Kidney tubule cell (primary cell): ENCODE measurements around the gene EFCAB8.
"Not testable (repeated sequence)": the region's sequence is repeated elsewhere in the genome, so short reads cannot be mapped to it uniquely, and the experiment has no call there.

Experiments used
- DNase-seq: peaks from one replicate; pipeline ENCODE4 v3.0.0-alpha.2; 2018; ENCODE audit warnings: low spot score

Gene EFCAB8

GRCh38 chr20:32886652-32887051 lies 27.9 kb downstream of the EFCAB8 start:
- DNase-seq, result no peak

- DNase-seq, result no peak
These were observed 28.8 kb downstream of the EFCAB8 start for GRCh38 chr20:32887492-32887891.

- no peak for DNase-seq
These were observed 29.9 kb downstream of the EFCAB8 start for GRCh38 chr20:32888636-32889035.

- no peak for DNase-seq
These were observed 30.6 kb downstream of the EFCAB8 start for GRCh38 chr20:32889281-32889680.

GRCh38 chr20:32891491-32891890 lies 32.8 kb downstream of the EFCAB8 start:
- DNase-seq, result no peak

- no peak for DNase-seq
These were observed 33.4 kb downstream of the EFCAB8 start for GRCh38 chr20:32891926-32892660.

GRCh38 chr20:32893263-32894025 lies 34.7 kb downstream of the EFCAB8 start:
- DNase-seq, result no peak

- DNase-seq, result peak; percentile 9
These were observed 35.3 kb downstream of the EFCAB8 start for GRCh38 chr20:32894026-32894483.

GRCh38 chr20:32894711-32895355 lies 36.1 kb downstream of the EFCAB8 start:
- DNase-seq, result no peak

- DNase-seq, result no peak
These were observed 38.0 kb downstream of the EFCAB8 start for GRCh38 chr20:32896521-32897280.

- DNase-seq, result peak; percentile 13
These were observed 40.0 kb downstream of the EFCAB8 start for GRCh38 chr20:32898729-32899128.

GRCh38 chr20:32902456-32903420 lies 44.0 kb downstream of the EFCAB8 start:
- peak; percentile 59 for DNase-seq

- DNase-seq, result no peak
These were observed 45.0 kb downstream of the EFCAB8 start for GRCh38 chr20:32903666-32904175.

- not testable (repeated sequence) for DNase-seq
These were observed 46.0 kb downstream of the EFCAB8 start for GRCh38 chr20:32904678-32905077.

GRCh38 chr20:32906200-32906599 lies 47.5 kb downstream of the EFCAB8 start:
- no peak for DNase-seq

- DNase-seq, result no peak
These were observed 48.3 kb downstream of the EFCAB8 start for GRCh38 chr20:32906871-32907495.

- no peak for DNase-seq
These were observed 49.2 kb downstream of the EFCAB8 start for GRCh38 chr20:32907886-32908285.

- no peak for DNase-seq
These were observed 49.9 kb downstream of the EFCAB8 start for GRCh38 chr20:32908334-32909292.

GRCh38 chr20:32909451-32909850 lies 50.7 kb downstream of the EFCAB8 start:
- DNase-seq, result no peak
